Dedifferentiated amniotic fluid mesenchymal stem cell (primary cell): ENCODE results near the gene CCM2.

ENCODE experiments used
- DNase-seq: peaks from one replicate; pipeline ENCODE4 v3.0.0-alpha.2; 2016; ENCODE audit errors: extremely low spot score

The CCM2 gene

DNA sequence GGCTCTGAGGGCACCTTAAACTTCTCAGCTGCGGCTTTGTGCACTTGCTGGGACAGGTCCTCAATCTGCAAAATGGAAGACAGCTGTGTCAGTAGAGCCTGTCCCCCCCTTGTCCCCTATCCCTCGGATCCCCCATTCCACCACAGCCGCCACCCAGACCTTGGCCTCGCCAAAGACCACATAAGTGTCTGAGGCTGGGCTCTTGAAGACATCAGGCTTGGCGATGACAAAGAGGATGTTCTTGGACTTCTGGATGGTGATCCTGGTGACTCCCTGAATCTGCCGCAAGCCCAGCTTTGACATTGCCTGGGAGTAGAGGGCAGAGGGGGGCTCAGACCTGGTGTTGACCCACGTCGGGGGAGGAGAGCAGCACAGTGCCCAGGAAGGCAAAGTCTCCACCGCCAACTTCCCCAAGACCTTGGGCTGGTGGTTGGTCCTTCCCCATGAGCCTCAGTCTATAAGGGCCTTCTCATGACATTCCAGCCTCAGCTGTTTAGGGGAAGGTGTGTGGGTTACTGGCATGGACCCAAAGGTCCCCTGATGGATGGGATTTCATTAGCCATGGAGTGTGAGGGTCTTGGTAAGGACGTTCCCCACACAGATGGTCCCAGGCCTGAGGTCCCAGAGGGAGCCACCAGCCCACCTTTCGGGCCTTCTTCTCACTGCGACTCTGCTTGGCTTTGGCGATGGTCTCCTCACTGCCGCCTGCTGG is 81.1 kb downstream of the CCM2 start:
- DNase-seq = no peak

DNA sequence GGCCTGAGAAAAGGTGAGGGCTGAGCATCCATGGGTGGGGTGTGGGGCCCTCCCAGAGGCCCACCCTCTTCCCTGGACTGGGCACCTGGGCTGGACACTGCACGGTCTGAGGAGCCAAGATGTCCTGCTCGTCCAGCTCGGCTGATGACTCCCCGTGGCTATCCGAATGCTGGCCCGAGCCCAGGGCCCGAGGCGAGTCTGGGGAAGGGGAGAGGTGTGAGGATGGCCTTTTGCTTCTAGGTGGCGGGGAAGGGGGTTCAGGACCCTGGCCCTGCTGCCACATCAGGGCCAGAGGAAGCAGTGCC is 81.6 kb downstream of the CCM2 start:
- DNase-seq = no peak

- no peak for DNase-seq
Measured at GRCh38 chr7:45082031-45082830, 82.2 kb downstream of the CCM2 start.

- no peak for DNase-seq
Measured at GRCh38 chr7:45082831-45083331, 82.9 kb downstream of the CCM2 start.

DNA sequence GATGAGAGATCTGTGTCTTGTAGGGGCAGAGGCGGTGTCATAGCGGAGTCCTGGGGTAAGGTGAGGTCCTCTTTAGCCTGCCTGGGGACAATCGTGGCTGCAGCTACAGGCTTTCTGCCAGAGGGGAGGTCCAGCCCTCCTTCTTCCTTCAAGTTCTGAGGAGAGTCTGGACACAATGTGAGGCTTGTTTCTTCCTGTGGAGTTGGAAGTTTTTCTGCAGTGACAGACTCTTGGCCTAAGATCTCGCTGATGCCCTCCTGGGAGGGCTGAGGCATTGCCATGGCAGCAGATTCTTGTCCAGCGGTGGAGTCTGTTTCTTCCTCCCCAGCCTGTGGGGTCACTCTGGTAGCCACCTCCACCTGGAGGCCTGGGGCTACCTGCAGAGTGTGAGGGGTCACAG is 84.3 kb downstream of the CCM2 start:
- no peak for DNase-seq

- no peak for DNase-seq
Measured at GRCh38 chr7:45084901-45085618, 85.1 kb downstream of the CCM2 start.

DNA sequence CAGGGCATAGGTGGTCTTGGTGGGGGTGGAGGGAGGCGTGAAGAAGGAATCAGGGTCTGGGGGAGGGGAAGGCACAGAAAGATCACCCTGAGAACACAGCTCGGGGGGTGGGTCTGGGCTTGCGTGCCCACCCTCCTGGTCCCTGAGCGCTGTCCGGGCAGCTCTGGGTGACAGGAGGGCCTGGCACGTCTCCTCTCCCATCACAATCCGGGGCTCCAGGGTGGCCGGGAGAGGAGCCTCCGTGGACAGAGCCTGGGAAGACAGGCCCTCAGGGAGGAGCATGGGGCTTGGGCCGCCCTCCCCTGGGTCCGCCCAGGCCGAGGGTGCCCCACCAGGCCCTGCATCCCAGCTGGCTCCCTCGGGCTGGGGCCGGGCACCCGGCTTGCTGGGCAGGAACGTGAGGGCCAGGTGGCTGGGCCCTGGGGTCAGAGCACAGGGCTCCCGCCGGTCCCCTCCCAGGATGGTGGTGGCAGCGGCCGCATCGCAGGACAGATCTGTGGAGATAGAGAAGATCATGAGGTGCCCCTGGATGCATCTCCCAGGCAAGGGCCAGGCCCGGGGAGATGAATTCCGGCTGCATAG is 85.7 kb downstream of the CCM2 start:
- DNase-seq = no peak

DNA sequence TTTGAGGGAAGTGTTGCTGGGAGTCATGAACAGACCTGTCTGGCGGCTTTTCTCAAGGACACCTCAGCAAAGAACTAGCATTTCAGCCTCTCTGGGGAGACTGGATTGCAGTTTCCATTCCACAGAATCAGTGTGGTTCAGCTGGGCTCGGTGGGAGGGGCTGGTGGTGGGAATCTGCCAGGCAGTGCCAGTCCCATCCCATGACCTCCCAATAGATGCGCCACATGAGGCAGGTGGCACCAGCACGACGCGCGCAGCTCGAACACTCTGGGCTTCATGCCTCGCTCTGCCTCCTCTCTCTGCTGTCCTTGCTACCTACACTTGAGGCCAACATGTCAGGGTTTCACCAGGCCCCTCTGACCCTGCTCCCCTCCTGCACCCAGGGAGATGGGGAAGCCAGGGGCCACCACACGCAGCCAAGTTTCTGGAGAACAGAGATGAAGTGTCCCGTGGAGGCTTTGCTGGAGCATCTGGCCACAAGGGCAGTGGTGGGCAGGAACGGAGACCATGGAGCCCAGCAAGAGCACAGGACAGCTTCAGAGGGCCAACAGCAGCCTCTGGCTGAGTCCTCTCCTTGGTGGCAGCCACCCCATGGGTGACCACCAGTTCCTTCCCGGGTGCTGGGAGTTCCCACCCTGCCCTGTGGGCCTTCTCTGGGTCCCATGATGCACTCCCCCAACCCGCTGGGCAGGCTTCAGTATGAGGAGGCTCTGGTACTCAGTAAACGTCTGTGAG is 86.5 kb downstream of the CCM2 start:
- DNase-seq = no peak

GRCh38 chr7:45087301-45088145 is 87.5 kb downstream of the CCM2 start:
- DNase-seq = no peak

DNA sequence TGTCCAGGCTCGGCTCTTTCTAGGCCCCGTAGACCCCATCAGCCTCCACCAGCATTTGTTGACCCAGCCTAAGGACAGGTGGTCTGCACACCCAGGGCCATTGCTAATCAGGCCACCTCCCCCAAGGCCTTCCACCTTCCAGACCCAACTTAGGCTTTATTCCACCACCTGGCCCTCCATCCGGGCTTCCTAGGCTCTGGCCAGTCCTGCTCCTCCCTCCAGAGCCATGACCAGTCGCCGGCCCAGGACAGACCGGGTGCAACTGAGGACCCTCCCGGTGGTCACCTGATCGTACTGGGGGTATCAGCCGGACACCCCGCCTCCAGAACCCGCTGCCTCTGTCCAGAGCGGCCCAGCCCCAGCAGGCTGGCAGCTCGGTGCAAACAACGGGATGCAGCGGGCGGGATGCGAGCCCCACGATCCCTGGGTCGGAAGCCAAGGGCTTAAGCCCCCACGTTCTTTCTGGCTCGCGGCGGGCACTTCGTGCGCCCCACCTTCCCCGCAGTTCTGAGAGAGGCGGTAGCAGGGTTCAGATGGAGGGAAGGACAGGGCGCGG is 88.2 kb downstream of the CCM2 start:
- DNase-seq = no peak

GRCh38 chr7:45088821-45089340 is 88.9 kb downstream of the CCM2 start, which contains the start of gene NACAD:
Gene NACAD, minus strand, starts transcription at chr7:45088969. Its CDS starts 75 bp downstream, at chr7:45088894.
- peak; percentile 21 for DNase-seq

DNA sequence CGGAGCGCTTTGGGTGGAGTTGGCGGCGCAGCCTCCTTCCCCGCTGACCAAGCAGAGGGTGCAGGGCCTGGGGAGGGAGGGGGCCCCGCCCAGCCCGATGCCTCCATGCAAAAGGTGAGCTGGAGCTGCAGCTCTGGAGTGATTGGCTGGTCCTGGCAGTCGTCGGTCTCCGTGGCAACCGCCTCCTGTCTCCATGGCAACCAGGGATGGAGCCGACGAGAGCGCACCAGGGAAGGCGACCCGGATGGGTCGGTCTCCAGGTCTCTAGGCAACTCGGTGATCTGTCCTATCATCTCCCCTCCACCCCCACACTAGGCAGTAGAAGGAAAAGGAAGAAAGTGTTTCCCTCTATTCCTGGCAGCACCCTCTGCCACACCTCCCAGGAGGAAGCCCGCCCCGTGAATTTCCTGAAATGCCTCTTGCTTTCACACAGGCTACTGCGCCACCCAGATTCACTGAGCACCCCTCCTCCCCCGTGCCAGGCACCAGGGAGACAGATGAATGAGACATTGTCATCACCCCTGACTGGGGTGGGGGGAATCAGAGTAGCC is 89.4 kb downstream of the CCM2 start:
- peak; percentile 19 for DNase-seq

GRCh38 chr7:45092100-45092930 is 92.3 kb downstream of the CCM2 start:
- DNase-seq = peak; percentile 54

DNA sequence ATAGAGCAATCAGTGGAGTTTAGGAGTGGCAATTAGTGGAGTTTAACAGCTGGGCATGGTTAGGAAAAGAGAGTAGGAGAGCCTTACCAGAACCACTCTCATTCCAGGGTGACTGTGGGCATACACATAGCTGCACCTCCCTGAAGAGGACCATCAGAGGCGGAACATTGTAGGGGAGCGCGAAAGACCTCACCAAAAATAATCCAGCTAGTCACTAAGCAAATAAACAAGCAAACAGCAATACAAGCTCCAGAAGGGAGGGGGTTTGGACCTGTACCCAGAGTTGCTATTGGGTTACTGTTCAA is 92.9 kb downstream of the CCM2 start:
- peak; percentile 21 for DNase-seq

GRCh38 chr7:45098983-45099839 is 99.2 kb downstream of the CCM2 start:
- DNase-seq = no peak

GRCh38 chr7:45099891-45100760 is 100.1 kb downstream of the CCM2 start:
- no peak for DNase-seq
